GM12873 (cell line): ENCODE measurements around the gene NARS2.

Experiments used
- CTCF ChIP-seq: IDR thresholded peaks from 2 replicates; pipeline ENCODE4 v1.5.1; 2012; ENCODE audit warnings: low read depth, mild to moderate bottlenecking, moderate library complexity, low read length, control low read depth; ENCODE audit not compliant: insufficient read depth; ENCODE audit errors: missing control alignments

The NARS2 gene, protein sequence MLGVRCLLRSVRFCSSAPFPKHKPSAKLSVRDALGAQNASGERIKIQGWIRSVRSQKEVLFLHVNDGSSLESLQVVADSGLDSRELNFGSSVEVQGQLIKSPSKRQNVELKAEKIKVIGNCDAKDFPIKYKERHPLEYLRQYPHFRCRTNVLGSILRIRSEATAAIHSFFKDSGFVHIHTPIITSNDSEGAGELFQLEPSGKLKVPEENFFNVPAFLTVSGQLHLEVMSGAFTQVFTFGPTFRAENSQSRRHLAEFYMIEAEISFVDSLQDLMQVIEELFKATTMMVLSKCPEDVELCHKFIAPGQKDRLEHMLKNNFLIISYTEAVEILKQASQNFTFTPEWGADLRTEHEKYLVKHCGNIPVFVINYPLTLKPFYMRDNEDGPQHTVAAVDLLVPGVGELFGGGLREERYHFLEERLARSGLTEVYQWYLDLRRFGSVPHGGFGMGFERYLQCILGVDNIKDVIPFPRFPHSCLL

GRCh38 chr11:78574386-78575381, at the start of gene NARS2:
NARS2 (minus strand) TSS chr11:78574864; CDS start chr11:78574488, 376 bp downstream.
- no peak for TF ChIP-seq CTCF

GRCh38 chr11:78622666-78623065, 48.0 kb upstream of the NARS2 start:
- no peak for TF ChIP-seq CTCF

GRCh38 chr11:78620159-78620558, 45.5 kb upstream of the NARS2 start:
- TF ChIP-seq CTCF = no peak

- TF ChIP-seq CTCF = no peak
These were observed 41.1 kb upstream of the NARS2 start for GRCh38 chr11:78615724-78616123.

DNA sequence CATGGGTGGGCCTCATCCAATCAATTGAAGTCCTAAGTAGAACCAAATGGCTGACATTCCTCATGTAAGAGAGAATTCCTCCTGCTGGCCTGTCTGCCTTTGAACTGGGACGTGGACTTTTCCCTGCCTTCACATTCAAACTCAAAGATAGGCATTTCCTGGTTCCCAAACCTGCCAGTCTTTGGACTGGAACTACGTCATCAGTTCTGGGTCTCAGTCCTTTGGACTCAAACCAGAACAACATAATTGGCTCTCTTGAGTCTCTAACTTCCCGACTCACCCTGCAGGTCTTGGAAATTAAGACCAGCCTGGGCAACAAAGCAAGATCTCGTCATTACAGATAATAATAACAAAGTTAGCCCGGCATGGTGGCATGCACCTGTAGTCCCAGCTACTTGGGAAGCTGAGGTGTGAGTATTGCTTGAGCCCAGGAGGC, 38.7 kb upstream of the NARS2 start:
- no peak for TF ChIP-seq CTCF

GRCh38 chr11:78612721-78613377, 38.2 kb upstream of the NARS2 start:
- TF ChIP-seq CTCF = no peak
